ENCODE results near the gene LDAF1. TPM values are rescaled to one million over a fixed set of nuclear protein-coding genes. Genes with fewer than 3 reads are reported as not detected.

LDAF1 gene
- total and polyA plus RNA-seq, 2 of the 8 experiments (the other 6 are each of a cell fraction or from before 2014, with no cell fraction given), result 32.4 to 34.2 TPM

DNA sequence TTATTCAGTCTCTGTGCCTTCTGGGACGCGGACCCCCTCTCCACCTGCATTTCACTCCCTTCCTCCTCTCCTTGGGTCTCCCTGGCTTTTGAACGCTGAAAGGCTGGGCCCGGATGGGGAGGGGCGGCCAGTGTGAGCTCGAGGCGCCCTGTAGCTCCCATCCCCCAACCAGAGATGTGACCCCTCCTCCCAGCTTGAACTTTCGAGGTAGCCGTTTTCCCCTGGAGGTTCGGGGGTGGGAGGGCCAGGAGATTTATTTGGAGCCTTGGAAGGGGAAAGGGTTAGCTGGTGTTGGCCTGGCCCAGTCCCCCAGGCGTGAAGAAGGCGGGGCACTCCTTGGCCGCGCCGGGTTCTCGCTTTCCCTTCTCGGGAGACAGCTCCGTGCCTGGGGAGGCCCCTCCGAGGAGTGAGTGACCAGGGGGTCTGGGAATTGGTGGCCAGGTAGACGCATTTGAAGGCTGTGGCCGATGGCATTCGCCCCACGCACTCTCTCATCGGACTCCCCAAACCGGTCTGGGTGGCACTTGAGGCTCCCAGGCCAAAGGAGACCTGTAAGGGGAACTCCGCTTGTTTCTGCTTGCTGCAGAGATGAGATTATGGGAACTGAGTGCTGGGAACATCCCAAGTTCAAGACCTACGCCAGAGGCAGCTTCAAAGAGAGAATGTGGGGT, 942 bp downstream of the LDAF1 start:
- POLR2A ChIA-PET (ENCODE audit: partially characterized antibody), result interaction anchor here (0.5 to 1.6 kb wide), 6 partner anchors 17 to 142 kb away, joined by 3 to 9 read pairs (median 3); no protein-coding TSS in a partner anchor
- H3K23ac ChIP-seq (ENCODE audit: insufficient read length), result no peak overlapping the region
- TF ChIP-seq NANOG (IDR thresholded peaks at IDR 0.05; ENCODE audit: insufficient read depth, low read depth, low read length, poor library complexity, severe bottlenecking), result no peak
- peak; percentile 59 for TF ChIP-seq SAP30 (IDR thresholded peaks at IDR 0.05; ENCODE audit: insufficient read depth, insufficient replicate concordance, low read length)
- TF ChIP-seq RBBP5 (IDR thresholded peaks at IDR 0.05; ENCODE audit: borderline replicate concordance, low read depth, low read length), result peak; percentile 71; the same call in 1 of the 2 replicates
- TF ChIP-seq, protein P1, sequence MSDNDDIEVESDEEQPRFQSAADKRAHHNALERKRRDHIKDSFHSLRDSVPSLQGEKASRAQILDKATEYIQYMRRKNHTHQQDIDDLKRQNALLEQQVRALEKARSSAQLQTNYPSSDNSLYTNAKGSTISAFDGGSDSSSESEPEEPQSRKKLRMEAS (IDR thresholded peaks at IDR 0.05), result no peak; the same call in 1 of the 2 replicates
- no peak for TF ChIP-seq CBX8 (IDR thresholded peaks at IDR 0.05; ENCODE audit: borderline replicate concordance, low read depth, low read length)
- no peak for TF ChIP-seq CEBPB (IDR thresholded peaks at IDR 0.05; ENCODE audit: low read depth, low read length)
- TF ChIP-seq GABPA (IDR thresholded peaks at IDR 0.05; ENCODE audit: borderline replicate concordance, insufficient read depth, low read length), result no peak
- TF ChIP-seq FOSL1 (IDR thresholded peaks at IDR 0.05; ENCODE audit: insufficient read depth, low read depth, low read length), result no peak
- no peak for TF ChIP-seq SUZ12 (IDR thresholded peaks at IDR 0.05; ENCODE audit: low read length)

More for the DNA sequence above, 942 bp downstream of the LDAF1 start:
- Histone ChIP-seq H3K79me1 (ENCODE audit: low read depth, low read length) (peaks cover 2% of the 10 kb centered on the region; the same call in 1 of the 2 replicates), H3K4ac (replicated peaks; ENCODE audit: insufficient read length, low read depth, low read length) (no peak overlapping the region), H3K4me3 (ENCODE audit: extremely low read depth in 1 of 4, insufficient read depth in 2 of 4, low read depth in 3 of 4, low read length in 4 of 4) (peak overlapping the region; percentile 57 to 86 (median 74)), H3K4me2 (ENCODE audit: insufficient read depth in 1 of 2, low read depth in 2 of 2, low read length in 2 of 2) (peak overlapping the region; percentile 72 to 97), H2BK15ac (ENCODE audit: low read length) (peak overlapping the region; percentile 73; the same call in 1 of the 2 replicates), H3K18ac (ENCODE audit: extremely low read depth, low read length) (peak overlapping the region; percentile 86), H4K20me1 (replicated peaks in 1 of 2; ENCODE audit: control insufficient read depth in 1 of 2, insufficient read depth in 2 of 2, low read length in 2 of 2) (peaks cover 0 to 2% of the 10 kb centered on the region in 2 experiments), H4K8ac (ENCODE audit: extremely low read depth, insufficient read depth, low read length) (peak overlapping the region; percentile 6; the same call in 1 of the 2 replicates), H3K9me3 (ENCODE audit: insufficient read depth in 2 of 2, low read depth in 1 of 2, low read length in 1 of 2) (no peaks in the 10 kb centered on the region), H3K27ac (ENCODE audit: low read depth, low read length) (peak overlapping the region; percentile 25; the same call in 1 of the 2 replicates), H2BK5ac (ENCODE audit: low read depth, low read length) (peak overlapping the region; percentile 82; the same call in 1 of the 2 replicates), H2BK12ac (ENCODE audit: low read depth, low read length) (no peak overlapping the region), H3K4me1 (replicated peaks in 1 of 4; ENCODE audit: control insufficient read depth in 3 of 4, insufficient read depth in 4 of 4, low read length in 3 of 4) (peaks cover 0 to 10% (median 5%) of the 10 kb centered on the region in 4 experiments; a peak in 4 of 7 replicates), H4K5ac (ENCODE audit: insufficient read length, low read depth, low read length) (peak overlapping the region; percentile 10), H3K56ac (replicated peaks; ENCODE audit: insufficient read length, low read depth, low read length) (no peak overlapping the region), H2BK20ac (ENCODE audit: low read length) (no peak overlapping the region), H2AFZ (ENCODE audit: low read length) (peak overlapping the region; percentile 54), H3K14ac (ENCODE audit: insufficient read length) (no peak overlapping the region), H3K9ac (replicated peaks in 1 of 4; ENCODE audit: extremely low read depth in 1 of 4, low read depth in 3 of 4, low read length in 3 of 4) (peak overlapping the region in 3 of 4 experiments; percentile 34 to 61 (median 51); a peak in 5 of 7 replicates), H2AK5ac (ENCODE audit: low read depth, low read length) (no peak overlapping the region), H3K27me3 (replicated peaks in 1 of 4; ENCODE audit: control insufficient read depth in 3 of 4, extremely low read depth in 1 of 4, insufficient read depth in 3 of 4, low read length in 3 of 4) (peaks cover 0 to 7% (median 1%) of the 10 kb centered on the region in 4 experiments; a peak in 3 of 7 replicates), H3K79me2 (ENCODE audit: control insufficient read depth in 1 of 2, insufficient read depth in 2 of 2, low read length in 2 of 2) (peaks cover 0 to 22% of the 10 kb centered on the region in 2 experiments; a peak in 2 of 4 replicates), H2BK120ac (replicated peaks; ENCODE audit: low read depth, low read length) (no peak overlapping the region), H4K91ac (replicated peaks; ENCODE audit: insufficient read length, low read length) (no peak overlapping the region), H3K23me2 (ENCODE audit: low read depth, low read length) (peaks cover 11% of the 10 kb centered on the region), H3K36me3 (ENCODE audit: control insufficient read depth in 2 of 4, insufficient read depth in 4 of 4, low read length in 3 of 4) (peaks cover 8 to 31% (median 23%) of the 10 kb centered on the region in 4 experiments)
- WGBS, 2 experiments (ENCODE audit: extremely low coverage in 1 of 2, insufficient coverage in 1 of 2, insufficient read length in 1 of 2, insufficient replicate concordance in 2 of 2, low coverage in 1 of 2, low lambda C conversion rate in 2 of 2, missing lambda C conversion rate in 1 of 2), result 4% methylated on average over 25 of the region's 27 CpGs; no CpG with 5 or more reads in 1 of the 2 experiments
- CTCF ChIA-PET (ENCODE audit: partially characterized antibody), result interaction anchor here (0.9 to 5.8 kb wide), 9 partner anchors 9 to 1533 kb away, joined by 3 to 42 read pairs (median 5); partner anchors contain the start of genes CRYM and DNAH3
- DNase-seq (ENCODE audit: low read depth in 1 of 2, low spot score in 2 of 2) (peak in 1 of 2 experiments; percentile 76), FAIRE-seq (no peak)

Data from H1 (cell line).